ENCODE results near the gene SNCB.
A peak's percentile ranks its signal among the peaks of the same experiment; 100 is the strongest.

The SNCB gene

DNA sequence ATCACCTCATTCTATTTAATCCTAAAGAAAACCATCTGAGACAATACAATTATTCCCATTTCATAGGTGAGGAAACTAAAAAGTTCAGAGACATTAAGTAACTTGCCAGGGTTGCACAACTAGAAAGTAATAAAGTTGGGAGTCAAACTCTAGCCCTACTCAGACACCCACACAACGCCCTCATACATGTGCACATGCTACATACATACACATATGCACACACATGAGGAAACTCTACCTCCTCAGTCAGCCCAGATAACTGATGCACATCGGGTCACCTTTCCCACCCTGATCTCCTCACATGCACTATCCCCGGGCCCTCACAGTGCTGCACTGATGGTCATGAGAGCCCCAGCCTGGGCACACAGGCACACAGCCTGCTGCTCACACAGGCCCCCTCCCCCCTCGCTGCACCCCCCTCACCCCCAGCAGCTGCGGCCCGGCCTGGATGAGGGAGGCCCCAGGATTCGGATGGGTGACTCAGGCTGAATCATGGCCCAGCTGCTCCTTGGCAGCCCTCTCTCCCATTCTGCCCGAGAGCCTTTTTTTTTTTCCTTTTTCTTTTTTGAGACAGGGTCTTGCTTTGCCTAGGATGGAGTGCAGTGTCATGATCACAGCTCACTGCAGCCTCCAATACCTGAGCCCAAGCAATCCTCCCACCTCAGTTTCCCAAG is 15.4 kb downstream of the SNCB start:
- Histone ChIP-seq H3K9ac (ENCODE audit: low read length) (no peak overlapping the region), H3K27me3 (ENCODE audit: insufficient read depth, low read length, poor library complexity) (peaks cover 3% of the 10 kb centered on the region), H3K56ac (ENCODE audit: low read length) (no peak overlapping the region), H2AK5ac (ENCODE audit: low read length) (no peak overlapping the region), H3K18ac (ENCODE audit: low read length) (no peak overlapping the region), H2BK120ac (ENCODE audit: low read depth, low read length) (no peak overlapping the region), H3K36me3 (ENCODE audit: control insufficient read depth, insufficient read depth, low read length) (no peaks in the 10 kb centered on the region), H3K4me1 (ENCODE audit: control insufficient read depth, low read depth, low read length) (peaks cover 2% of the 10 kb centered on the region), H3K4me3 (ENCODE audit: low read length) (no peak overlapping the region), H3K4me2 (ENCODE audit: low read length) (no peak overlapping the region), H4K5ac (ENCODE audit: low read length) (no peak overlapping the region), H3K23ac (ENCODE audit: low read length) (no peak overlapping the region), H3K4ac (ENCODE audit: low read depth, low read length) (no peak overlapping the region), H3K79me1 (ENCODE audit: low read length) (no peaks in the 10 kb centered on the region), H4K8ac (ENCODE audit: low read depth, low read length) (no peak overlapping the region), H3K79me2 (ENCODE audit: control insufficient read depth, insufficient read depth, low read length) (no peaks in the 10 kb centered on the region), H2BK5ac (ENCODE audit: low read length) (no peak overlapping the region), H3K27ac (ENCODE audit: low read depth, low read length) (no peak overlapping the region), H2BK15ac (replicated peaks; ENCODE audit: low read depth) (no peak overlapping the region)
- no peak for DNase-seq
- WGBS (ENCODE audit: extremely low coverage, insufficient coverage, low lambda C conversion rate): no CpG with 5 or more reads among the region's 8 CpGs

DNA sequence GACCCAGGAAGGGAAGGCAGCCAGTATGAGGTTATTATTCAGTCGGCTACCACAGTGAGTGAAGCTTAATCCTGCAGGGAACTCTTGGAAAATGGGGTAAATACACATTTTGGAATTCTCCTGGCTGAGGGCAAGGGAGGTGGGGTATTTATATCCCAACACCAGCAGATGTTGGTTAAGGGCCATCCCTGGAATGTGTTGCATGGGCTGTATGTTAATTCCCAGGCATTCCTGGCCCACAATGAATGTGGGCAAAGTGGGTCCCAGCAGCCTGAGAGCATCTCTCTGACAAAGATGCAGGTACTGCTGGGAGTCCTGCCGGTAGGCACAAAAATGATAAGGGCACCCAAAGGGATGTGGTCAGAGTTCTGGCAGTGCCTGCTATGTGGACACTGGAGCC is 17.5 kb downstream of the SNCB start:
- no peak overlapping the region for H3K4me2 ChIP-seq (ENCODE audit: low read length)
- no peak for DNase-seq
- H3K4me3 ChIP-seq (ENCODE audit: low read length): no peak overlapping the region
- no peak overlapping the region for H3K27ac ChIP-seq (ENCODE audit: low read depth, low read length)
- H3K27me3 ChIP-seq (ENCODE audit: insufficient read depth, low read length, poor library complexity): no peaks in the 10 kb centered on the region
- no CpG with 5 or more reads among the region's 2 CpGs for WGBS (ENCODE audit: extremely low coverage, insufficient coverage, low lambda C conversion rate)
- no peak overlapping the region for H2BK15ac ChIP-seq (replicated peaks; ENCODE audit: low read depth)
- no peak overlapping the region for H4K5ac ChIP-seq (ENCODE audit: low read length)
- no peaks in the 10 kb centered on the region for H3K4me1 ChIP-seq (ENCODE audit: control insufficient read depth, low read depth, low read length)
- no peak overlapping the region for H4K8ac ChIP-seq (ENCODE audit: low read depth, low read length)
- no peak overlapping the region for H3K9ac ChIP-seq (ENCODE audit: low read length)
- H3K79me1 ChIP-seq (ENCODE audit: low read length): no peaks in the 10 kb centered on the region
- no peaks in the 10 kb centered on the region for H3K79me2 ChIP-seq (ENCODE audit: control insufficient read depth, insufficient read depth, low read length)
- H3K4ac ChIP-seq (ENCODE audit: low read depth, low read length): no peak overlapping the region
- no peak overlapping the region for H2BK120ac ChIP-seq (ENCODE audit: low read depth, low read length)
- no peak overlapping the region for H3K23ac ChIP-seq (ENCODE audit: low read length)
- no peak overlapping the region for H2AK5ac ChIP-seq (ENCODE audit: low read length)
- H3K18ac ChIP-seq (ENCODE audit: low read length): no peak overlapping the region
- no peak overlapping the region for H3K56ac ChIP-seq (ENCODE audit: low read length)
- H2BK5ac ChIP-seq (ENCODE audit: low read length): no peak overlapping the region
- no peaks in the 10 kb centered on the region for H3K36me3 ChIP-seq (ENCODE audit: control insufficient read depth, insufficient read depth, low read length)

DNA sequence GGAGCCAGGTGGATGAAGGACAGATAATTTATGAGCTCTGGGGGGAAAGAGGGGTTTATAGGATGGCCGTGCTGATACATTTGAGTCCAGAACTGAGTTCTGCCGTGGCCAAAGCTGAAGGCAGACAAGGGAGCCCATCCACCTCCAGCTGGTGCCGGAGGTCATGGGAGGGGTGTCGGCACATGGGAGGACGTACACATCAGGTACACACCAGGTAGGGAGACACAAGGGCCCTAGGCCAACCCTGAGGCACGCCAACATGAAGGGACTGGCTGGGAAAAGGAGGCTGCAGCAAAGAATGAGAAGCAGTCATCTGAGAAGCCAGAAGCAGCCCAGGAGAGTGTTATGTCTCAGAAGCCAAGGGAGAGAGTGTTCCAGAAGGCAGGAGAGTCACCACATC is 18.3 kb downstream of the SNCB start:
- no peak overlapping the region for H3K9ac ChIP-seq (ENCODE audit: low read length)
- no CpG with 5 or more reads among the region's 6 CpGs for WGBS (ENCODE audit: extremely low coverage, insufficient coverage, low lambda C conversion rate)
- no peak overlapping the region for H2BK120ac ChIP-seq (ENCODE audit: low read depth, low read length)
- H2BK5ac ChIP-seq (ENCODE audit: low read length): no peak overlapping the region
- H3K27ac ChIP-seq (ENCODE audit: low read depth, low read length): no peak overlapping the region
- no peak overlapping the region for H3K56ac ChIP-seq (ENCODE audit: low read length)
- no peak overlapping the region for H4K8ac ChIP-seq (ENCODE audit: low read depth, low read length)
- no peak overlapping the region for H2AK5ac ChIP-seq (ENCODE audit: low read length)
- no peaks in the 10 kb centered on the region for H3K79me2 ChIP-seq (ENCODE audit: control insufficient read depth, insufficient read depth, low read length)
- no peak overlapping the region for H3K23ac ChIP-seq (ENCODE audit: low read length)
- no peak overlapping the region for H2BK15ac ChIP-seq (replicated peaks; ENCODE audit: low read depth)
- H3K18ac ChIP-seq (ENCODE audit: low read length): no peak overlapping the region
- no peak for DNase-seq
- H3K4me3 ChIP-seq (ENCODE audit: low read length): no peak overlapping the region
- H3K36me3 ChIP-seq (ENCODE audit: control insufficient read depth, insufficient read depth, low read length): no peaks in the 10 kb centered on the region
- no peaks in the 10 kb centered on the region for H3K4me1 ChIP-seq (ENCODE audit: control insufficient read depth, low read depth, low read length)
- H3K27me3 ChIP-seq (ENCODE audit: insufficient read depth, low read length, poor library complexity): no peaks in the 10 kb centered on the region
- H3K79me1 ChIP-seq (ENCODE audit: low read length): no peaks in the 10 kb centered on the region
- no peak overlapping the region for H3K4ac ChIP-seq (ENCODE audit: low read depth, low read length)
- H3K4me2 ChIP-seq (ENCODE audit: low read length): no peak overlapping the region
- no peak overlapping the region for H4K5ac ChIP-seq (ENCODE audit: low read length)

DNA sequence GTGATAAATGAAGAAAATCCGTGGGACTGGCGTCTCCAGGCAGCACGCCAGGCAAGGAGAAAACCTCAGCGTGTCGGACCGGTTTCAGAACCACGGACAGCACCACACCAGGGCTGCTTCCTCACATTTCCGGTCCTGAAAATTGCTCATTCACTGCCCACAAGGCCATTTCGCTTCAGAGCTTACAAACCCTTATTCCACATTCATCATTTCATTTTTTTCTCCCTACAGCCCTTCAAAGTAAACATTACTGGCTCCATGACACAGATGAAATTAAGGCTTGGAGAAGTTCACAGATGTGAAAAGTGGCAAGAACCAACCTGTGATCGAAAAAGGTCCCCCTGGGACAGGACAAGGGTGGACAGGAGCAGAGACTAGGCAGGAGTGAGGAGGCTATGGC is 18.9 kb downstream of the SNCB start:
- Histone ChIP-seq H2BK15ac (replicated peaks; ENCODE audit: low read depth) (no peak overlapping the region), H3K4me3 (ENCODE audit: low read length) (no peak overlapping the region), H3K36me3 (ENCODE audit: control insufficient read depth, insufficient read depth, low read length) (no peaks in the 10 kb centered on the region), H4K5ac (ENCODE audit: low read length) (no peak overlapping the region), H3K4ac (ENCODE audit: low read depth, low read length) (no peak overlapping the region), H2AK5ac (ENCODE audit: low read length) (no peak overlapping the region), H3K4me2 (ENCODE audit: low read length) (no peak overlapping the region), H3K56ac (ENCODE audit: low read length) (no peak overlapping the region), H2BK5ac (ENCODE audit: low read length) (no peak overlapping the region), H3K23ac (ENCODE audit: low read length) (no peak overlapping the region), H3K18ac (ENCODE audit: low read length) (no peak overlapping the region), H3K27me3 (ENCODE audit: insufficient read depth, low read length, poor library complexity) (no peaks in the 10 kb centered on the region), H3K79me1 (ENCODE audit: low read length) (no peaks in the 10 kb centered on the region), H3K27ac (ENCODE audit: low read depth, low read length) (no peak overlapping the region), H3K79me2 (ENCODE audit: control insufficient read depth, insufficient read depth, low read length) (no peaks in the 10 kb centered on the region), H3K4me1 (ENCODE audit: control insufficient read depth, low read depth, low read length) (no peaks in the 10 kb centered on the region), H2BK120ac (ENCODE audit: low read depth, low read length) (no peak overlapping the region), H3K9ac (ENCODE audit: low read length) (no peak overlapping the region), H4K8ac (ENCODE audit: low read depth, low read length) (no peak overlapping the region)
- no CpG with 5 or more reads among the region's 10 CpGs for WGBS (ENCODE audit: extremely low coverage, insufficient coverage, low lambda C conversion rate)
- peak; percentile 81 for DNase-seq

DNA sequence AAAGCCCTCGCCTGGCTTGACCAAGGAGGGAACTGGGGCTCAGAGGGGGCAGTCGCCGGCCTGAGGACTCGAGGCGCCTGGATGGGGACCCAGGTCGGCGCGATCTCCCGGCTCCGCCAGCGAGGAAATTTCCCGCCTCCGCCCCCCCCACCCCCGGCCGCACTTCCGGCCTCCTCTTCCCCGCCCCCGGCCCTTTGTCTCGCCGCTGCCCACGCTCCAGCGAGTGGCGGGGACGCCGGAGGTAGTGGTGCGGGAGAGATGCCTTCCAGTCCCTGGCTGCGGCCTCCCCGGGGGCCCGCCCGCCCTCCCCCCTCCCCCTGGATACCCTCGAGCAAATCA is 19.9 kb downstream of the SNCB start:
- peak overlapping the region; percentile 72 for H3K9ac ChIP-seq (ENCODE audit: low read length)
- no peaks in the 10 kb centered on the region for H3K79me1 ChIP-seq (ENCODE audit: low read length)
- H3K4me1 ChIP-seq (ENCODE audit: control insufficient read depth, low read depth, low read length): no peaks in the 10 kb centered on the region
- no peaks in the 10 kb centered on the region for H3K79me2 ChIP-seq (ENCODE audit: control insufficient read depth, insufficient read depth, low read length)
- peak overlapping the region; percentile 64 for H3K4me2 ChIP-seq (ENCODE audit: low read length)
- no peak overlapping the region for H3K23ac ChIP-seq (ENCODE audit: low read length)
- H3K18ac ChIP-seq (ENCODE audit: low read length): no peak overlapping the region
- H2BK5ac ChIP-seq (ENCODE audit: low read length): no peak overlapping the region
- no peak overlapping the region for H4K8ac ChIP-seq (ENCODE audit: low read depth, low read length)
- peak overlapping the region; percentile 26 for H3K4me3 ChIP-seq (ENCODE audit: low read length)
- no peaks in the 10 kb centered on the region for H3K27me3 ChIP-seq (ENCODE audit: insufficient read depth, low read length, poor library complexity)
- no peak overlapping the region for H4K5ac ChIP-seq (ENCODE audit: low read length)
- H3K27ac ChIP-seq (ENCODE audit: low read depth, low read length): no peak overlapping the region
- no CpG with 5 or more reads among the region's 31 CpGs for WGBS (ENCODE audit: extremely low coverage, insufficient coverage, low lambda C conversion rate)
- H3K56ac ChIP-seq (ENCODE audit: low read length): peak overlapping the region; percentile 80
- no peak for DNase-seq
- no peaks in the 10 kb centered on the region for H3K36me3 ChIP-seq (ENCODE audit: control insufficient read depth, insufficient read depth, low read length)
- H2BK15ac ChIP-seq (replicated peaks; ENCODE audit: low read depth): no peak overlapping the region
- H3K4ac ChIP-seq (ENCODE audit: low read depth, low read length): no peak overlapping the region
- no peak overlapping the region for H2AK5ac ChIP-seq (ENCODE audit: low read length)
- no peak overlapping the region for H2BK120ac ChIP-seq (ENCODE audit: low read depth, low read length)

Data from mesendoderm (in vitro differentiated cells).